OCI-LY7 (cell line): ENCODE data around the gene PIK3R3.

ENCODE experiments used
- EZH2phosphoT487 ChIP-seq: fragments of 200-600 bp; sonication (generic); IDR thresholded peaks from 2 replicates; pipeline ENCODE4 v1.6.1; 2018; ENCODE audit warnings: low read depth, borderline replicate concordance, mild to moderate bottlenecking, mixed run types, antibody characterized with exemption, low read length, moderate library complexity, mixed read lengths
- TF ChIP-seq, protein P1 (sequence below): fragments of 200-600 bp; sonication (generic); conservative IDR thresholded peaks from 2 replicates; pipeline ENCODE4 v1.5.1; 2014; ENCODE audit warnings: mild to moderate bottlenecking, antibody characterized with exemption, low read length, moderate library complexity, mixed read lengths

DNA sequence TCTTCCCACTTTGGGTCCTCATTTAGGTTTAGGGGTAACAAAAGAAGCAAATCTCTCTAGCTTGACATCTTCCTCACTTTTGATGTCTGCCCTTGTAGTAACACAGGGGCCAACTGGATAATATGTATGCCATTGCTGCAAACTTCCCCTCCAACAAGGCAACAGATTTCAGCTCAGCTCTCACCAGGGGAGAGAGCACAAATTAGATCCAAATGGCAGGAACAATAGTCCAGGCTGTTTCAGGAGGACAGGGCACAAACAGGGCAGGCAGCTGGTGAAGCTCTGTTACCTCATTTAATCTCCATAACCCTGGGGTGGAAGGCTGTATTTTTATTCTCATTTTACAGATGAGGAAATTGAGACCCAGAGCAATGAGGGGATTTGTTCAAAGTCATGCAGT lies 4.3 kb upstream of the PIK3R3 start:
- TF ChIP-seq, protein P1, sequence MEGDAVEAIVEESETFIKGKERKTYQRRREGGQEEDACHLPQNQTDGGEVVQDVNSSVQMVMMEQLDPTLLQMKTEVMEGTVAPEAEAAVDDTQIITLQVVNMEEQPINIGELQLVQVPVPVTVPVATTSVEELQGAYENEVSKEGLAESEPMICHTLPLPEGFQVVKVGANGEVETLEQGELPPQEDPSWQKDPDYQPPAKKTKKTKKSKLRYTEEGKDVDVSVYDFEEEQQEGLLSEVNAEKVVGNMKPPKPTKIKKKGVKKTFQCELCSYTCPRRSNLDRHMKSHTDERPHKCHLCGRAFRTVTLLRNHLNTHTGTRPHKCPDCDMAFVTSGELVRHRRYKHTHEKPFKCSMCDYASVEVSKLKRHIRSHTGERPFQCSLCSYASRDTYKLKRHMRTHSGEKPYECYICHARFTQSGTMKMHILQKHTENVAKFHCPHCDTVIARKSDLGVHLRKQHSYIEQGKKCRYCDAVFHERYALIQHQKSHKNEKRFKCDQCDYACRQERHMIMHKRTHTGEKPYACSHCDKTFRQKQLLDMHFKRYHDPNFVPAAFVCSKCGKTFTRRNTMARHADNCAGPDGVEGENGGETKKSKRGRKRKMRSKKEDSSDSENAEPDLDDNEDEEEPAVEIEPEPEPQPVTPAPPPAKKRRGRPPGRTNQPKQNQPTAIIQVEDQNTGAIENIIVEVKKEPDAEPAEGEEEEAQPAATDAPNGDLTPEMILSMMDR, result no peak
- no peak for TF ChIP-seq EZH2phosphoT487
